ENCODE results near the gene PKNOX2.

Gene PKNOX2

DNA sequence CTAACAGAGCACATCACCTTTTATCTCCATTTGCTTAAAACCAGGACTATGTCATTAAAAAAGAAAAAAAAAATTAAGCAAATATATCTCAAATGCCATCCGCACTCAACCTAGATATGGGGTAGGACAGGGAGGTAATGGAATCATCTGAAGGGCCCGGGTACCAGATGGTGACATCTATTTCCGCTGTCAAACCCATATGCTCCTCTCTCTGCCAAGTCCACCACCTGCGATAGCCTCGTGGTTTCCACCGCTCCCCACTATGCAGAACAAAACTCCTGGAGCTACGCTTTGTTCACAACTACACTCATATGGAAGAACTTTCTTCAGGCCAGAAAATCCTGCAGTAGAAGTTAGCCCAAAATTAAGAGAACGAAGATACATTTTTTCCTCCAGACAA, 300.1 kb downstream of the PKNOX2 start:
- CTCF ChIA-PET, result interaction anchor here (0.9 to 1.5 kb wide), 2 partner anchors 12 to 35 kb away, joined by 3 read pairs; no protein-coding TSS in a partner anchor
- peaks cover 16% of the 10 kb centered on the region for H3K27me3 Mint-ChIP-seq
- no peaks in the 10 kb centered on the region for H3K9me3 Mint-ChIP-seq
- H3K4me1 Mint-ChIP-seq, result no peaks in the 10 kb centered on the region
- H3K36me3 Mint-ChIP-seq, result no peaks in the 10 kb centered on the region
- DNase-seq, result no peak
- H3K4me3 Mint-ChIP-seq, result no peak overlapping the region
- H3K27ac Mint-ChIP-seq, result no peak overlapping the region

GRCh38 chr11:125465255-125465654, 300.7 kb downstream of the PKNOX2 start:
- no peak for DNase-seq
- H3K4me3 Mint-ChIP-seq, result no peak overlapping the region
- no peaks in the 10 kb centered on the region for H3K4me1 Mint-ChIP-seq
- H3K9me3 Mint-ChIP-seq, result no peaks in the 10 kb centered on the region
- peaks cover 17% of the 10 kb centered on the region for H3K27me3 Mint-ChIP-seq
- H3K36me3 Mint-ChIP-seq, result no peaks in the 10 kb centered on the region
- H3K27ac Mint-ChIP-seq, result no peak overlapping the region
- CTCF ChIA-PET, result no interaction called here

DNA sequence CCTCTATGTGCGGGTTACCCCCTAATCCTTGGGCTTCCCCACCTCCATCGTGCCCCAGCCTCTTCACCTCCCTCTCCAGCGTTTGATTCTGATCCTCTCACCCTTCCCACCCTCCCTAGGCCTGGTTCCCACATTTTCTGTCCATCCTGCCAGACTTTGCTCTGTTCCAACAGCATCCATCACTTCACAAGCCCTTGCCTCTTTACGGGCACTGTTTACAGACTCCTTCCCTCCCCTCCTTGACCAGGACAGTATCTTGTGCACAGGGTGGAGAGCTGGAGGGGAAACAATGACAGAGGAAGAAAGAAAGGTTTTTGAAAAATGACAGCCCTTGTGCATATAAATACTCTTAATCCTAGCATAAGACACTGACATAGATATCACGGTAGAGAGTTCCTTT, 301.1 kb downstream of the PKNOX2 start:
- H3K4me1 Mint-ChIP-seq, result no peaks in the 10 kb centered on the region
- DNase-seq, result no peak
- peaks cover 14% of the 10 kb centered on the region for H3K27me3 Mint-ChIP-seq
- no peaks in the 10 kb centered on the region for H3K9me3 Mint-ChIP-seq
- no peak overlapping the region for H3K27ac Mint-ChIP-seq
- H3K4me3 Mint-ChIP-seq, result no peak overlapping the region
- no peaks in the 10 kb centered on the region for H3K36me3 Mint-ChIP-seq
- CTCF ChIA-PET, result interaction anchor here (0.6 kb wide), 1 partner anchor 40 kb away, joined by 4 read pairs; no protein-coding TSS in a partner anchor

- H3K27ac Mint-ChIP-seq, result no peak overlapping the region
- H3K4me3 Mint-ChIP-seq, result no peak overlapping the region
- H3K27me3 Mint-ChIP-seq, result peaks cover 14% of the 10 kb centered on the region
- CTCF ChIA-PET, result no interaction called here
- DNase-seq, result no peak
- H3K9me3 Mint-ChIP-seq, result no peaks in the 10 kb centered on the region
- no peaks in the 10 kb centered on the region for H3K36me3 Mint-ChIP-seq
- no peaks in the 10 kb centered on the region for H3K4me1 Mint-ChIP-seq
Measured at GRCh38 chr11:125468025-125468424, 303.5 kb downstream of the PKNOX2 start.

DNA sequence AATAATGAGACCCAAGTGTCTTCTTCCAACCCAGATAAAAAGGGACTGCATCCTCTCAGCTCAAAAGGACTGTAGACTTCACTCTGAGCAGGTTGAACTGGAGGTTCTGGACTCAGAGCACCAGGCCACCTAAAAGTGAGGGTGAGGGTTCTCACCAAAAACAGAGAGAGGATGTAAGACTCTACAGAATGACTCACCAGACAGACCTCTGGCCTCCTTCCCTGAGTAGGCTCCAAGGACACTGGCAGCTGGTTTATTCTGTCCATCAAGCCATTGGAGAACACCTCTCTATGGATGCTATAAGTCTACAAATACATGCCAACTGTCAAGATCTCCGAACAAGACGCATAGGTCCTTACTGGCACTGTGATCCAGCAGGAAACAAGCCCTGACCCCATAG, 304.3 kb downstream of the PKNOX2 start:
- Mint-ChIP-seq H3K9me3 (no peaks in the 10 kb centered on the region), H3K4me3 (no peak overlapping the region), H3K4me1 (no peaks in the 10 kb centered on the region), H3K36me3 (no peaks in the 10 kb centered on the region), H3K27ac (no peak overlapping the region), H3K27me3 (peaks cover 14% of the 10 kb centered on the region)
- CTCF ChIA-PET, result no interaction called here
- no peak for DNase-seq

GRCh38 chr11:125470355-125470754, 305.8 kb downstream of the PKNOX2 start:
- H3K27me3 Mint-ChIP-seq, result peaks cover 17% of the 10 kb centered on the region
- no peaks in the 10 kb centered on the region for H3K36me3 Mint-ChIP-seq
- H3K9me3 Mint-ChIP-seq, result no peaks in the 10 kb centered on the region
- no peaks in the 10 kb centered on the region for H3K4me1 Mint-ChIP-seq
- no peak for DNase-seq
- no peak overlapping the region for H3K27ac Mint-ChIP-seq
- H3K4me3 Mint-ChIP-seq, result no peak overlapping the region
- CTCF ChIA-PET, result no interaction called here

DNA sequence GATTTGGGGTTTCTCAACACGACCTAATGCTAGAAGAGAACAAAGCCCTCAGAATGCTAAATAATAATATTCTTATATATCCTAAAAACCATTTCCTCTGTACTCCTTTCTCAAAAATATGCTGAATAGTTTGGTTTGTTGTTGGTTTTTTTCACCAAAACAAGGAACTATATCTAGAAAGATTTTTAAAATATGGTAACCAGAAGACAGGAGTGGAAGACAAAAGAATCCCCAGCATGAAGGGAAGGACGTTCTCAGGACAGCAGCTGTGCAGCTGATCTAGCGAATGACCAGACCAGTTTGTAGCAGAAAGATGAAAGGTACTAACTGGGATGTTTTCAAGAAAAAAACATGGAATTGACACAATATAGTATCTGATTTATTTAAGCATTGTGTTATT, 312.2 kb downstream of the PKNOX2 start:
- no peak overlapping the region for H3K4me3 Mint-ChIP-seq
- CTCF ChIA-PET, result no interaction called here
- H3K4me1 Mint-ChIP-seq, result no peaks in the 10 kb centered on the region
- no peak for DNase-seq
- H3K27me3 Mint-ChIP-seq, result peaks cover 16% of the 10 kb centered on the region
- no peak overlapping the region for H3K27ac Mint-ChIP-seq
- no peaks in the 10 kb centered on the region for H3K9me3 Mint-ChIP-seq
- no peaks in the 10 kb centered on the region for H3K36me3 Mint-ChIP-seq

- no peaks in the 10 kb centered on the region for H3K4me1 Mint-ChIP-seq
- H3K27ac Mint-ChIP-seq, result no peak overlapping the region
- CTCF ChIA-PET, result no interaction called here
- H3K36me3 Mint-ChIP-seq, result no peaks in the 10 kb centered on the region
- no peak for DNase-seq
- H3K4me3 Mint-ChIP-seq, result no peak overlapping the region
- no peaks in the 10 kb centered on the region for H3K9me3 Mint-ChIP-seq
- H3K27me3 Mint-ChIP-seq, result peaks cover 21% of the 10 kb centered on the region
Measured at GRCh38 chr11:125479137-125479536, 314.6 kb downstream of the PKNOX2 start.

GRCh38 chr11:125481531-125481930, 317.0 kb downstream of the PKNOX2 start:
- Mint-ChIP-seq H3K4me1 (no peaks in the 10 kb centered on the region), H3K36me3 (no peaks in the 10 kb centered on the region), H3K27me3 (peaks cover 19% of the 10 kb centered on the region), H3K27ac (no peak overlapping the region), H3K9me3 (no peaks in the 10 kb centered on the region), H3K4me3 (no peak overlapping the region)
- no peak for DNase-seq
- CTCF ChIA-PET, result interaction anchor here (0.9 kb wide), 1 partner anchor 37 kb away, joined by 3 read pairs; no protein-coding TSS in a partner anchor
